ENCODE measurements around the gene TSC22D1.

Gene TSC22D1

GRCh38 chr13:44437356-44438233 is 138.5 kb downstream of the TSC22D1 start:
- Histone ChIP-seq H2AFZ (ENCODE audit: low read length) (peak overlapping the region; percentile 63; the same call in 1 of the 2 replicates), H3K36me3 (ENCODE audit: insufficient read depth, low read length) (peaks cover 22% of the 10 kb centered on the region), H3K9me3 (ENCODE audit: insufficient read depth, low read depth, low read length) (no peaks in the 10 kb centered on the region), H3K79me2 (ENCODE audit: insufficient read depth, low read length) (peaks cover 41% of the 10 kb centered on the region), H3K4me1 (ENCODE audit: insufficient read depth, low read length, poor library complexity, severe bottlenecking) (peaks cover 32% of the 10 kb centered on the region), H3F3A (ENCODE audit: low read depth) (no peaks in the 10 kb centered on the region), H4K20me1 (ENCODE audit: insufficient read depth, low read length, poor library complexity, severe bottlenecking) (peaks cover 24% of the 10 kb centered on the region), H3K27me3 (ENCODE audit: insufficient read depth, low read length, poor library complexity, severe bottlenecking) (no peaks in the 10 kb centered on the region), H3K4me3 (ENCODE audit: low read length, poor library complexity, severe bottlenecking) (peak overlapping the region; percentile 90), H3K9ac (ENCODE audit: low read depth, low read length, poor library complexity, severe bottlenecking) (peak overlapping the region; percentile 98), H3K9me2 (replicated peaks; ENCODE audit: low read depth, low read length) (no peaks in the 10 kb centered on the region), H3K4me2 (ENCODE audit: low read depth, low read length, poor library complexity, severe bottlenecking) (peak overlapping the region; percentile 82)
- TF ChIP-seq, protein P1, sequence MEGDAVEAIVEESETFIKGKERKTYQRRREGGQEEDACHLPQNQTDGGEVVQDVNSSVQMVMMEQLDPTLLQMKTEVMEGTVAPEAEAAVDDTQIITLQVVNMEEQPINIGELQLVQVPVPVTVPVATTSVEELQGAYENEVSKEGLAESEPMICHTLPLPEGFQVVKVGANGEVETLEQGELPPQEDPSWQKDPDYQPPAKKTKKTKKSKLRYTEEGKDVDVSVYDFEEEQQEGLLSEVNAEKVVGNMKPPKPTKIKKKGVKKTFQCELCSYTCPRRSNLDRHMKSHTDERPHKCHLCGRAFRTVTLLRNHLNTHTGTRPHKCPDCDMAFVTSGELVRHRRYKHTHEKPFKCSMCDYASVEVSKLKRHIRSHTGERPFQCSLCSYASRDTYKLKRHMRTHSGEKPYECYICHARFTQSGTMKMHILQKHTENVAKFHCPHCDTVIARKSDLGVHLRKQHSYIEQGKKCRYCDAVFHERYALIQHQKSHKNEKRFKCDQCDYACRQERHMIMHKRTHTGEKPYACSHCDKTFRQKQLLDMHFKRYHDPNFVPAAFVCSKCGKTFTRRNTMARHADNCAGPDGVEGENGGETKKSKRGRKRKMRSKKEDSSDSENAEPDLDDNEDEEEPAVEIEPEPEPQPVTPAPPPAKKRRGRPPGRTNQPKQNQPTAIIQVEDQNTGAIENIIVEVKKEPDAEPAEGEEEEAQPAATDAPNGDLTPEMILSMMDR (conservative IDR thresholded peaks at IDR 0.05; ENCODE audit: low read length): peak; percentile 69
- no peak for TF ChIP-seq EZH2phosphoT487 (IDR thresholded peaks at IDR 0.05; ENCODE audit: borderline replicate concordance)

DNA sequence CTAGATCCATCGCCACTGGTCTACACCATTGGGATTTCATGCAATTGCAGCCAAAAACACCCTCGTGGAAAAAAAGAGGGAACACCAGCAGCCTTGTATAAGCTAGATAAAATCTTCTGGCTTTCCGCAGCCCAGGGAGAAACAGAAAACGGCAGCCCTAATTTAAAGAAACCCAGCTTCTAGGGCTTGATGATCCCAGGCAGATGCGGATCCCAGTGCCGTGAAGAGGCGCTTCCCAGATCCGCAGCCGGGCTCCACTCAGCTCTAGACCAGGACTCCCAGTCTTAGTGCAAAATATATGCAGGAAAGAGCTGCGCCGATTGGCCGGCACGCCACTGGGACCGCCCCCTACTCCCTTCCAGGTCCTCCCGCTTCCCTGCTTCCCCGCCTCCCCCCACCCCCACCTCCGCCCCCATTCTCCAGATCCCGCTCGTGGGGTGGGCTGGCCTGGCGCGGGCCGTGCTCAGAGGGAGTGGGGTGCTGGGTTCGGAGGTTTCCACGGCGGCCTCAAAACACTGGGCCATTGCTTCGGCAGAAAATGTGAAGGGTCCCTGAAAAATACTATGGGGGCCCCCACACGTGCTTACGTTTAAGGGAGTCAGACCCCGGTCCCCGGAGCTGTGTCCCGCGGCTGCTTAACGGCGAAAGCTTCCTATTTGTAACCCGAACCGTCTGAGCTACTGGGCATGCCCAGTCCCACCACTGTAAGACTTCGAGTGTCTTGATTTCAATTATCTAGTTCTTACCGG is 139.4 kb downstream of the TSC22D1 start:
- no peak for TF ChIP-seq EZH2phosphoT487 (IDR thresholded peaks at IDR 0.05; ENCODE audit: borderline replicate concordance)
- TF ChIP-seq, protein P1 (conservative IDR thresholded peaks at IDR 0.05; ENCODE audit: low read length): no peak
- Histone ChIP-seq H3K4me3 (ENCODE audit: low read length, poor library complexity, severe bottlenecking) (peak overlapping the region; percentile 90), H3K79me2 (ENCODE audit: insufficient read depth, low read length) (peaks cover 44% of the 10 kb centered on the region), H4K20me1 (ENCODE audit: insufficient read depth, low read length, poor library complexity, severe bottlenecking) (peaks cover 24% of the 10 kb centered on the region), H3K9ac (ENCODE audit: low read depth, low read length, poor library complexity, severe bottlenecking) (peak overlapping the region; percentile 98), H3K9me3 (ENCODE audit: insufficient read depth, low read depth, low read length) (no peaks in the 10 kb centered on the region), H3K27me3 (ENCODE audit: insufficient read depth, low read length, poor library complexity, severe bottlenecking) (no peaks in the 10 kb centered on the region), H3K9me2 (replicated peaks; ENCODE audit: low read depth, low read length) (no peaks in the 10 kb centered on the region), H3K36me3 (ENCODE audit: insufficient read depth, low read length) (peaks cover 24% of the 10 kb centered on the region), H3K4me1 (ENCODE audit: insufficient read depth, low read length, poor library complexity, severe bottlenecking) (peaks cover 35% of the 10 kb centered on the region), H3K4me2 (ENCODE audit: low read depth, low read length, poor library complexity, severe bottlenecking) (peak overlapping the region; percentile 82), H3F3A (ENCODE audit: low read depth) (no peaks in the 10 kb centered on the region; the same call in 1 of the 2 replicates), H2AFZ (ENCODE audit: low read length) (peak overlapping the region; percentile 63; the same call in 1 of the 2 replicates)

GRCh38 chr13:44435919-44436510 is 140.1 kb downstream of the TSC22D1 start:
- Histone ChIP-seq H3K4me3 (ENCODE audit: low read length, poor library complexity, severe bottlenecking) (peak overlapping the region; percentile 90), H3K4me2 (ENCODE audit: low read depth, low read length, poor library complexity, severe bottlenecking) (peak overlapping the region; percentile 74), H3K79me2 (ENCODE audit: insufficient read depth, low read length) (peaks cover 44% of the 10 kb centered on the region), H3K9me2 (replicated peaks; ENCODE audit: low read depth, low read length) (no peaks in the 10 kb centered on the region), H3K4me1 (ENCODE audit: insufficient read depth, low read length, poor library complexity, severe bottlenecking) (peaks cover 35% of the 10 kb centered on the region), H3F3A (ENCODE audit: low read depth) (no peaks in the 10 kb centered on the region; the same call in 1 of the 2 replicates), H3K9ac (ENCODE audit: low read depth, low read length, poor library complexity, severe bottlenecking) (peak overlapping the region; percentile 98), H4K20me1 (ENCODE audit: insufficient read depth, low read length, poor library complexity, severe bottlenecking) (peaks cover 24% of the 10 kb centered on the region), H3K27me3 (ENCODE audit: insufficient read depth, low read length, poor library complexity, severe bottlenecking) (no peaks in the 10 kb centered on the region), H2AFZ (ENCODE audit: low read length) (no peak overlapping the region), H3K9me3 (ENCODE audit: insufficient read depth, low read depth, low read length) (no peaks in the 10 kb centered on the region), H3K36me3 (ENCODE audit: insufficient read depth, low read length) (peaks cover 24% of the 10 kb centered on the region)
- no peak for TF ChIP-seq EZH2phosphoT487 (IDR thresholded peaks at IDR 0.05; ENCODE audit: borderline replicate concordance)
- TF ChIP-seq, protein P1 (conservative IDR thresholded peaks at IDR 0.05; ENCODE audit: low read length): 0 out of 2 replicates have a peak, but pooled peaks have one; percentile 8
